Measurements from ENCODE around the gene FOXD3.

Gene FOXD3

GRCh38 chr1:63322114-63322943 is at the start of gene FOXD3:
TSS of gene FOXD3 (plus strand) at chr1:63322567. CDS start at chr1:63323059, 492 bp downstream.
- H3K4me3 ChIP-seq (ENCODE audit: low read depth, low read length): peak within 1 kb of the TSS; percentile 62

DNA sequence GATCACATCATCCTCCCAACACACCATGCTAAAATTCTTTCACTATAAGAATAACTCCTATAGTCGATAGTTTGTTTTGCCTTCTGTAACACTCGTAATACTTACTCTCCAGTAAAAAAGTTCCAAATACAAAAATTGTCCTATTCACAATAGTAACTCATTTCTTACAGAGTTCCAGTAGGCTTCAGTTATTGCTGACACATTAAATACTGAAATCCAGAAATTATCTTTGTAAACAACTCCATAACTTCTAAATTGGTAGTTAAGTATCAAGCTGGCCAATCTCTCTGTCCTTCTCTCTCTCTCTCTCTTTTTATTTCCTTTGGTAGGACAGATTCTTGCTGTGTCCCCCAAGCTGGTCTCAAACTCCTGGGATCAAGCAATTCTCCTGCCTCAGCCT is 49.6 kb upstream of the FOXD3 start:
- no peak overlapping the region for H3K4me3 ChIP-seq (ENCODE audit: low read depth, low read length)

DNA sequence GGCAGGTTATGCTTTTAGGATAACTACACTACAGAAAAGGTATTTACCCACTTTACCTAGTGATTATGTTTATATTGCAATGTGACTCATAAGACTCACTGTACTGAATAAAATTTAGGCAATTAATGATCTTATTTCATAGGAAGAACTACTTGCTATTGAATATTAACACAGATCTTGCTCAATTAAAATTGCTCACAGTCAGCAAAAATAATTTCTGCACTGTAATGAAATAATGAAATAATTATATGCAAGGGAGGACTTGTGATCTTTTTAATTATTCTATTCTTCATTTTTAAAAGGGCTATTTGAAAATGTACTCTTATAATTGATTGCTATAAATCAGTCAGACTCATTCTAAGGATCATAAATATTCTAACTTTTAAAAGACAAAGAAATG is 48.0 kb upstream of the FOXD3 start:
- H3K4me3 ChIP-seq (ENCODE audit: low read depth, low read length): no peak overlapping the region

DNA sequence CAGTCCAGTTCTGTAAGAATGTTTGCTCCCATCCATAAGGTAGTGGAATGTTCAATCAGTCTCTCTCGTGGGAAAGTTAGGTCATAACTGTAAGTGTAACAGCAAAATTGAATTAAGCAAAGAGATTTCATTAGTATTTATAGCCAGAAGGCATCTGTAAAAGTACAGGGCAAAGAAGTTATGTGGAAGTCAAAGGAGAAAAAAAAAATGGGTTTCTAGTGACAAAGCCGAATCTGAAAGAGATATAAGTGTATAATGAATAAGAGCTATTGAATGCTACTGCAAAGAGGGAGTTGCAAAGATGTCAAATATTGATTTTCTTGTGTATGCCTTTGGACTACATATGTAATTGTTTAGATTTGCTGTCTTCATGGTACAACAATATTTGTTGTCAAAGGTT is 47.4 kb upstream of the FOXD3 start:
- no peak overlapping the region for H3K4me3 ChIP-seq (ENCODE audit: low read depth, low read length)

- no peak overlapping the region for H3K4me3 ChIP-seq (ENCODE audit: low read depth, low read length)
Observed at GRCh38 chr1:63276624-63277023, 45.7 kb upstream of the FOXD3 start.

DNA sequence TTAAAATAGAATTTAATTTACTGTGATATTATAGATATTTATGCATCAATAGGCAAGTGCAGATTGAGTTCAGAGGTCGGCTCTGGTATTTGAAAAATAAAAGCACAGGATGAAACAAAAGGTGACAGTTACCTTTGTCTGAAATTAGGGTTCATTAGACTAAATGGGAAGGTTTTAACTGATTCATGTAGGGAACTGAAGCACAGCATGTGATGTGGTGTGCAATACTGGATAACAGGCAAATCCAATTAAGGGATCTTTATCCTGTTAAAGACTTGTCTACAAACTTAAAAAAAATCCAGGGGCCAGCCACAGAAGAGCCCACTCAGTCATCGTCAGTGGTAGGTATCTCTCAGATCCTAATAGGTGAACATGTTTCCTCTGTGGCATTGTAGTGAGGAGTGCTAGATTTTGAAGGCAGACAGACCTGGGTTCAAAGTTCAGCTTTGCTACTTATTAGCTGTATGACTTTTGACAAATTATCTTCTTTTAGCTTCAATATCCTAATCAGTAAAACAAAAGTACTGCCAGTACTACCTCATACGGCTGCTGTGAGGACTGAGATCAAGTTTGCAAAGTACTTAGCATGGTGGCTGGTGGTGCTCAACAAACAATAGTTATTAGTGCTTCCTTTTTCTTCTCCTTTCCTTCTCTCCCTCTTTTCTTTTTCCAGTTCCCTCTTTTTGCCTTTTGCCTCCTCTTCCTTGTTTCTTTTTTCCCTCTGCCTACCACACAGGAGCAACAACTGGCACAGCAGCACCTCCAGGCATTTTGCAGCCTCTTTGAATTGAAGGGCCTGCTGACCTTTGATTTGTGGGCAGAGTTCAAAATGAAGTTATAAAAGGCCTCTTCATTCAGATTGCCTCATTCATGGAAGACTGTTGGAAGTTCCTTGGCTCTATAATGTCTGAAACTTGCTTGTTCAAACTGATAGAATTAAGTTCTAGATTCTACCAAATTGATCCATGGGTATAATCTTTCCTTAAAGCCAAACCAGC is 44.9 kb upstream of the FOXD3 start:
- no peak overlapping the region for H3K4me3 ChIP-seq (ENCODE audit: low read depth, low read length)

DNA sequence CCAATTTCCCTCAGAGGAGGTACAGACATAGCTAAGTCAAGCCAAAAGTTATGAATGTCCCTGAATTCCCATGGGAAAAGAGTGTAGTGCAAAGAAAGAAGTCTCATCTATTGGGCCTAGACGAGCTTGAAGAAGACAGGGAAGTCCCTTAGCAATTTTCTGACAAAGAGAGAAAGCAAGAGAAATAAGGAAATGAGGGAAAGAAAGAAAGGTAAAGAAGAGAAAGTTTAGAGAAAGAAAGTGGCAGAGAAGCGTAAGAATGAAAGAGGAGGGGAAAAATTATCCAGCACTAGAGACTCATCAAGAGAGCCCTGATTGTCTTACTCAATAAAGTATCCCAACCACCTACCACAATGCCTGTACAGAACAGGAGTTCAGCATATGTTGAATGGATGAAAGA is 40.6 kb upstream of the FOXD3 start:
- H3K4me3 ChIP-seq (ENCODE audit: low read depth, low read length): no peak overlapping the region

- H3K4me3 ChIP-seq (ENCODE audit: low read depth, low read length): no peak overlapping the region
Observed at GRCh38 chr1:63289135-63289534, 33.2 kb upstream of the FOXD3 start.

DNA sequence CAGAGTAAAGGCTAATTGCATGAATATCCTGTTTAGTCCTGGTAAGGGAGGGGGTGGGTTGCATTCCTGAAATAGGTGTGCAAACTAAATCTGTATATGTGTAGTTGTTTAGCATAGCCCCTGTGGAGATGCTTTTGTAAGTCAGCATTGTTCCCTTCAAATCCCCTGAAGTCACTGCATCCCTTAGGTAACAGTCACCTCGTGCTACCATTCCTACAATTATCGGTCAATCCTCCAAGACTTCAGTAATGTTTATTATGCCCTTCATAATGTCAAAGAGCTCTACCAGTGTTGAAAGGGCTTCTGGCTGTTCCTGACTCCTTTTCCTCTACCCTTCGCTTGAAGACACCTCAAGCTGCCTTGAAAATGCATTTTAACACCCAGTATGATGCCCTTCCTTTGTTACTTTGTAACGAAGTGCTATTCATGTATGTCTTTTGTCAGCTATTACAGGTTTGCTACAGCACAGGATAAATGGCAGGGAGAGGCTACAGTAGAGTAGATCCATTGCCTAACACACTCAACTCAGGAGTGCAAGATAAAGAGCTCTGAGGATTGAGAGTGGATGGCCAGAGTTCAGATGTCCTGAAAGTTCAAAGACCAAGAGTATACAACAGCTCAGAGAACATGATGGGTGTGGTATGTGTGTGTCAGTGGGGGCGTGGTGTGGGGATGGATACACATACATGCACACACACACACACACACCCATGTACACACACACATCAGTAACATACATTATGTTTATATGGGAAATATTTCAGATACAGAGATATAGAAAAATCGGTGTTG is 27.4 kb upstream of the FOXD3 start:
- no peak overlapping the region for H3K4me3 ChIP-seq (ENCODE audit: low read depth, low read length)

- no peak overlapping the region for H3K4me3 ChIP-seq (ENCODE audit: low read depth, low read length)
Observed at GRCh38 chr1:63304410-63304809, 18.0 kb upstream of the FOXD3 start.

DNA sequence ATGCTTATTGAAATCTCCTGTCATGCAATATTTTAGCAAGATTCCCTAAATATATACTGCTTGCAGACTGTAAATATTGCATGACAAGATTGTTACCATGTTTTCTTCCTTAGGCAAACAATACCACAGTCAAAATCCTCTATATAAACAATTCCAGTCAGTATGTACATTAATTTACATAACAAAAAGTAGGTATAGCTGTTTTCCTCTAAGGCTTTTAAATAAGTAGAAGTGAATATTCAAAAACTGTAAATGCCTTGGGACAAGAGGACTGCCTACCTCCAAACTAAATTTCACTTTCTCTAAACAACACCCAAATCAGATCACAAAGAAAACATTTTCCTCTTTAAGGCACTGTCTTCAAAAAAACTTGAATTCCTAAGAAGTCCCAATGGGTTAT is 17.3 kb upstream of the FOXD3 start:
- no peak overlapping the region for H3K4me3 ChIP-seq (ENCODE audit: low read depth, low read length)

GRCh38 chr1:63307196-63307794 is 15.1 kb upstream of the FOXD3 start:
- H3K4me3 ChIP-seq (ENCODE audit: low read depth, low read length): no peak overlapping the region

DNA sequence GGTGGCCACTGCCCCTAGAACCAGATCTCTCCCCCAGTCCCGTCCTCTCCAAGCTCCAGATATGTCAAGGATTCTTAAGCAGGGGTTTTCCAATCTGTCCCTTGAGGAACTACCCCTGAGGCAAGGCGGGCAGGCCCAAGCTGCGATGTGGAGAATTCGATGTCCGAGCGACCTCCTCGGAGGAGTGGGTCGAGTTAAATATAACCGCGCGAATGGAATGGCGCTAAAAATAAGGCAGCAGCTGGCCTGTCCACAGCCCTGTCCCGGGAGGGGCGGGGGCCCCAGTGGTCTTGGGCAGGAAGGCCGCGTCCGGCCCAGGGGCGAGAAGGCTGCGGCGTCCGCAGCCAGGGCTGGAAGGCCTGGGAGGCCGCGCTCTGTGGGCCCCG is 5.8 kb upstream of the FOXD3 start:
- no peak overlapping the region for H3K4me3 ChIP-seq (ENCODE audit: low read depth, low read length)

- peak overlapping the region; percentile 38 for H3K4me3 ChIP-seq (ENCODE audit: low read depth, low read length)
Observed at GRCh38 chr1:63316984-63317816, 5.2 kb upstream of the FOXD3 start.

DNA sequence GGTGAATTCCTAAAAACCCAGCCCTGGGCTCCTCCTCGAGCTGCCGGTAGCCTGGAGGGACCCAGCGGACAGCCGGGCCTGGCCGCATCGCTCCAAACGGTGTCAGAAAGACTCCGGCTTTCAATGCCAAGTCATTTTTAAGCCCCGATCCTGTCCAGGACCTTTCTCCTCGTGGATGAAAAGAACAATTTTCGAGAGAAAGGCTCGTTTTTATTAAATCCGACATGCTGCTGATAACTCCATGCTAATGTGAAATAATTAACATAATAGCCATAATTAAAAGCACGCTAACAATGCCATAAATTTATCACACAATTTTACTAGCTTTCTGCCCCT is 4.6 kb upstream of the FOXD3 start:
- peak overlapping the region; percentile 38 for H3K4me3 ChIP-seq (ENCODE audit: low read depth, low read length)

DNA sequence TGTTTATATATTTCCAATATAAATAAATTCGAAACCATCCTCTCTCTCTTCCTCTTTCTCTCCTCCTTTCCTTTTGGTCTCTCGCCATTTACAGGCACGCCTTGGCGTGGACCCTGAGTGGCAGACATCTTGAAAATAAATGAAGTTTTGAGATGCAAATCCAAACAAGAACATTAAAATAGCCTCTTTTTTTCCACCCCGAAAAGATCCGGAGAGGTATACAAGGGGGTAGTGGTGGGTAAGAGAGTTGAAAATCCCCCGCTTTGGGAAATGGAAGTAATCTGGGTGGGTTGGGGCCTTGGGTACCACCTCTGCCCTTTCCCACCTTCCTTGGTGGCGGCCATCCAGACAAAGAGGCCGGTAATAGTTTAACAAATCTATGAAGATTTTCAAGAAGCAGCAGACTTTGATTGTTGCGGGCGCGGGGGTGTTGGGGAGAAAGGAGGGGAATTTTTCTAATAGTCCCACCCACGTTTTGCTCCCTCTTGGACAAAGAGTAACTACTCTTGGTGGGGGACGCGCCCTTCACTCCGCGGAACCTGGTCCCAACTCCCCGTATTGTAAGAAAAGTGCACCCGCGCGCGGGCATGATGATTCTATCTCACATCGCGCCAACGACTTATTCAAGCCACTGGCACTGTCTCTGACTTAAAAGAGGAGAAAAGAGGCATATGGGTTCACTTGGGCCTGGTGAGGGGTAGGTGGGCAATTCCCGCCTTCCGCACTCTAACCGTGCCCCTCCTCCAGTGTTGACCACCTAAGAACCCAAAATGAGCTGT is 4.0 kb upstream of the FOXD3 start:
- no peak overlapping the region for H3K4me3 ChIP-seq (ENCODE audit: low read depth, low read length)

DNA sequence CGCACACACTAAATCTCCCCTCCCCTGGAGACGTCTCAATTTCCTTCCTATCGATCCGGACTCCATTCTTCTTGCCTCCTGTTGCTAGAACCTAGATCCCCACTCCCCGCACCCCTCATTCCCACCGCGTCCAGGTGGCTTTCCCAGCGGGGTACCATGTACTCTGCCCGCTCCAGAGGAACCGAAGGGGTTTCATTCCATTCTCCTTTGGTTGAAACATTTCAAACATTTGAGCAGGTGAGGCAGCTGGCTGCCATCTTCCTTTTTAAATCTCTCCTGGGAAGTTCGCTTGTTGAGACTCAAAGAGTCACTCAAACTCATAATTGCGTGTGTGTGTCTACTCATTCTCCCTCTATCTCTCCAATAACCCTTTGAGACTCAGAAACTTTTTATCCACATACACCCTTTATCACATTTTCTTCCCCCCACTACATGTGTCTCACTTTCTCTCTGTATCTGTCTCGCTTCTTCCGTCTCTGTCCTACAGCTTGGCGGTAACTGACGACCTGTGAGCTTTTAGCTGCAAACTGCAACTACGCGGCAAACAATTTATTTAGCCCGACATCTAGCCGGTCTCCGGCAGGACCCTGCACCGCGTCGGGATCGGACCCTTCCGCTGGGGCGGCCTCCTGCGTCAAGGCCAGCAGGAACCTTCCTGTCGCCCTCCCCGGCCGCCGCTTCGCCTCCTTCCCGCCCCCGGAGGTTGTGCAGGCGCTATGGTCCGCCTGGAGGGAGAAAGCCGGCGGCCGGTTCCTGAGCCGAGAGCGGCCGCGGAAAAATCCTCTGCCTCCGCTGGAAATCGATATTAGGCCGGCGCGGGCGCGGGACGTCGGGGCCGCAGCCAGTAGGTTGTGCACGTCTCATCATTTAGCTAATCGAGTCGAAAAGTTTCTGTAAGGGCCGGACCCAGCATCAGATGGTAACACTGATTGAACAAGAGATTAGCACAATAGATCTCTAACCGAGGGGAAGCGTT is 3.0 kb upstream of the FOXD3 start:
- peak overlapping the region; percentile 62 for H3K4me3 ChIP-seq (ENCODE audit: low read depth, low read length)

Data from iPS-11a (cell line).